ENCODE data around the gene KRT77. TPM values are rescaled to one million over a fixed set of nuclear protein-coding genes. Genes with fewer than 3 reads are reported as not detected.
"Not testable (repeated sequence)": the region's sequence is repeated elsewhere in the genome, so short reads cannot be mapped to it uniquely, and the experiment has no call there.

The KRT77 gene
- total RNA-seq, 1 donor from 2014 or later, result 0.10 TPM

DNA sequence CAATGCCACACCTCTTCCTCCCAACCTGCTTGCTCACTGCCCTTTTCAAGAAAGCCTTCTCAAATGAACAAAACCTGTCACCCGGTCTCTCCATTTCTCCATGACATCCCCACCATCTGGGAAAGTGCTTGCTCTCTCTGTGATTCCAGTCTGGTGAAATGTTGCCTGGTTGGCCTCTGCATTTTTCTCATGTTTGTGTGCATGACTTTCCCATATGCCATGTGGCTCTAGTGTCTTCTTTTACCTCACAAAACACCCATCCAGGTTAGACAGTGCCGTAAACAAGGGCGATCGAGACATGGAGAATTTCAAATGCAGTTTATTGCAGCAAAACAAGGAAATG, 28.9 kb downstream of the KRT77 start:
- no peak for DNase-seq

GRCh38 chr12:52673713-52674432, 29.5 kb downstream of the KRT77 start:
- DNase-seq, result no peak

- DNase-seq, result no peak
Observed at GRCh38 chr12:52673217-52673616, 30.1 kb downstream of the KRT77 start.

- no peak for DNase-seq
Observed at GRCh38 chr12:52672321-52672933, 30.9 kb downstream of the KRT77 start.

GRCh38 chr12:52670961-52671360, 32.4 kb downstream of the KRT77 start:
- DNase-seq, result no peak

- no peak for DNase-seq
Observed at GRCh38 chr12:52670506-52670905, 32.8 kb downstream of the KRT77 start.

- not testable (repeated sequence) for DNase-seq
Observed at GRCh38 chr12:52669941-52670340, 33.4 kb downstream of the KRT77 start.

DNA sequence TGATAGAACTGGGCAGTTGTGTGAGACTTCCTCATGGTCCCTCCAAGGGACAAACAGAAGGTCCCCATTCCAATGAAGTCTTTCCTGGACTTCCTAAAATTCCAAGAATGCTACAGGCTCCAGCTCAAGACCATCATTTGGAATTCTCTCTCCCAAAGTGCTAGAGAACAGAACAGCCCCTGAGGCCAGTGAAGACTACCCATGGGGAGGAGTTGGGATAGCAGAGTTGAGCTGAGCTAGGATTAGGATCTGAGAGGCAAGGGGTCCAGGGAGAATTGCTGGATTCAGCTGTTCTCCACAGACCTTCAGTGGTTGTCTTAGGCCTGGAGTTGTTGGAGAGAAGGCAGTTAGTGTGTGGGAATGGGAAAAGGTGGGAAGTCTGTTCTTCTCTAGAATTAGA, 33.9 kb downstream of the KRT77 start:
- no peak for DNase-seq

DNA sequence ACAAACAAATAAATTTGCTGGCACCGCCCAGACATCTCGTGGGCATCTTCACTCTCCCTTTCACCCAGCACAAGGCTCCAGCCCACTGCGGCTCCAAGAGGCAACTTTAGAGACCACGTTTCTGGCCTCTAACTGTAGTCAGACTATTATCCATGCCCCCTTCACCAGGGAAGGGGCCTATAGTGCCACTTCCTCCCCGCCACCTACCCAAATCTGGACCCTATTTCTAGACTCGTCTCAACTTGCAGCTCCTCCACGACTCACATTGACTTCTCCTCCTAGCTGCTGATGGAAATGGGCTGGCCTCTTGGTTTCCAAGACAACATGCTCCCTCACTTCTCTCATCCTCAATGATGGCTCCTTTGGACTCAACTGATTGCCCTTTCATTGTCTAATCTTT, 35.4 kb downstream of the KRT77 start:
- DNase-seq, result no peak

DNA sequence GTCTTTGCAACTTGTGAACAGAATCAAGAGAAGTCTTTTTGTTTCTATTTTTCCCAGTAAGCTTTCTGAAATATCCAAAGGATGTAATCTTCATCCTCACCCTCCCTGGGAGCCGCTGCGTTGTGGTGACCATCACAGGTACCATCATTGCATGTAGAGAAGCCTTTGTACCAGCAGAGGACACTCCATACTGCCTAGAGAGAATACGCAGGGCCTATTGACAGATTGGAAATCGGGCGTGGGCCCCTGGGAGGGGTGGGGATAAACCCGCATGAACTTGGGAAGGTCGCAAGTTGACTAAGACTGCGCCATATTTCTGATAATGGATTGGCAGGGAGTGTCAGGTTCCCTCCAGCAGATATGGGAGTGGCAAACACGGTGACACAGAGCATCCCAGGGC, 35.8 kb downstream of the KRT77 start:
- no peak for DNase-seq

GRCh38 chr12:52666471-52666870, 36.9 kb downstream of the KRT77 start:
- no peak for DNase-seq

- no peak for DNase-seq
Observed at GRCh38 chr12:52663420-52663819, 39.9 kb downstream of the KRT77 start.

DNA sequence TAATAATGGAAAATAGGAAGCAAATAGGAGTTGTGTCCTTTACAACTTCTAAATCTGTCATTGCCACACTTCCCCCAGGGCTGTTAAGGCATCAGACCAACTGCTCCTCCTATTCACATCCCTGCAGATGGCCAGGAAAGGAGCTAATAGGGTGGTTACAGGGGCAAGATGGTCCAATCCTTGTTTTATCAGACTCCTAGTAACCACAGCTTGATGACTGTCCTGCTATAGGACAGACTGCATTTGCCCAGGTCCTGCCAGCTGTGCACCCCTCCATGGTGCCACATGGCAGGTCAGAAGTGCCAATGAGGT, 40.5 kb downstream of the KRT77 start:
- DNase-seq, result no peak

DNA sequence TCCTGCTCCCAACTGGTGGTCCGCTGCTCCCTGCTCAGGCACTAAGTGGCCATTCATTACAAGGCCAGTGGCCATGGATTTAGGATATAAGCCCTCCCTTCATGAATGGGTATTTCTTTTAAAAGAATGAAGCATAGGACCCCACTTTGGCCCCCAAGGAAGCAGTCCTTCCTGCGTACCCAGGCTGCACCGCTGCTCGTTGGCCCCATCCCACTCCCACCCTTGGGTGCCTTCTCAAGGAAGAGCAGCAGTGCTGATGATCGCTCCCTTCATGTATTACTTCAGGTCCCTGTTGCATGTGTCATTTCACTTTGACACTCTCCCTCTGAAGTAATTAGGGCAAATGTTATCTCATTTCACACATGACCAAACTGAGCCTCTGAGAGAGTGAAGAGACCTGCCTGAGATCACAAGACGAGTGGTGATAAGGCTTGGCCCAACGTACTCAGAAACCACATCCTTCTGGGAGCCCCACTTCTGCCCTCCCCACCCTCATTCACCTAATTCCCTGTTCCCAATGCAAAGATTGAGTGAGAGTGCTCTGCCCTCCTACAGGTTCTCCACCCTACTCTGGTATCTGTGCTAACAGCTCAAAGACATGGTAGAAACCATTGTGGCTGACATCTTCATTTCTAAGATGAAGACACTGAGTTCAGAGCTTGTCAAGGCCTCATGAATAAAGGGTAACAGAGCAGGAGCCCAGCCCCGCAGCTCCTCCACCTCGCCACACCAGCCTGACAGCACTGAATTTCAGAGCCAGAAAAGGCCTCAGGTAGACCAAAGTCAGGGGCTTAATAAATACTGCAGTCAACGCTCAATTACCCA, 41.0 kb downstream of the KRT77 start:
- no peak for DNase-seq

DNA sequence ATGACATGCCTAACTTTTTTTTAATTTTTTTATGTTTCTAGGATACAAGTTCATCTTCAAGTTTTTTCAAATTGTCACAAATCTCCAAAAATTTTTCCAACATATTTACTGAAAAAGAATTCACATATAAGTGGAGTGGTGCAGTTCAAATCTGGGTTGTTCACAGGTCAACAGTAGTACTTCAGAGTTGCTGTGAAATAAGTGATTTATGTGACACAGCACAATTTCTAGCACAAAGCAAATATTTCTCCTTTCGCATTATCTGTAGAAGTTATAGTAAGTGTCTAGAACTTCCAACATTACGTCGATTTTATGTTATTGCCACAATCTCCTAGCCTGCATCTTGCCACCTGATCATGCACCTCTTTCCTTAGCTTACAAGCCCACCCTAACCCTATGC, 41.7 kb downstream of the KRT77 start:
- DNase-seq, result no peak

DNA sequence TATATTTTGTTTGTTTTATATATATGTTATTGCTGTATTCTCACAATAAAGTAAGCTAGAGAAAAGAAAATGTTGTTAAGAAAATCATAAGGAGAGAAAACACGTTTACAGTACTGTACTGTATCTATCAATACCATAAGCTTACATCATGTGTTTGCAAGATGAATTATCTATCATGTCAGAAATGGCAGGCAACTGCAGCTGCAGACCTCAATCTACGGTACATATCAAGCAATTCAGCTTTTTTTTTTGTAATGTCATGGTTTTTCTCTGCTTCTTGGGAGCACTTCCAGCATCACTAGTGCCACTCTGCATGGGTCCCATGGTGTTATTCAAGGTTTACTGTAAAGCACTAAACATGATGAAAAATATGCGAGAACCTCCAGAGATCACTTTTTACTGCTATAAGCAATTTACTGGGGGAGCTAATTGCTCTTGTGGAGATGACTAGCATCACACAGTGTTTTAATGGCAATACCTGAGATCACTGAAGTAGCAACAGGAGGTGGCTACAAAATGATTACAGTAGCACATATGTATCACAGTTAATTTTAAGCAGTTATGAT, 42.3 kb downstream of the KRT77 start:
- DNase-seq, result no peak

GRCh38 chr12:52659951-52660350, 43.4 kb downstream of the KRT77 start:
- no peak for DNase-seq

GRCh38 chr12:52659395-52659794, 43.9 kb downstream of the KRT77 start:
- DNase-seq, result no peak

DNA sequence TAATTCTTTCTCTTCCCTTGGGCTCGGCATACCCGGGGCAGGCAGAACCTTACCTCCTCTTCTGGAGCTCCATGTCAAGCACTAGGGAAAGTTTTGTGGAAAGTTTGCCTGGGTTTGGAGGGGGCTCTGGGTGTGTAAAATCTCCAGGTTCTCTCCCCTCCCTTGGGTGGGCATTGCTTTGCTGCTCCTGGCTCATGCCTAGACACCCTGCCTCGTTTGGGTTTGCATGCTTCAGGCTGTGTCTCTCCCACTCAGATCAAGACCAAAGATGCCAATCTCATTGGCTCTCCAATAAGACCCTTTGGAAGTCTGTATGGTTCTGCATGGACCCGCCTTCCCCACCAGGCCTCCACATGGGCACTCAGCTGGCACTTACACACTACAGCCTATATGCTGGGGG, 45.1 kb downstream of the KRT77 start:
- DNase-seq, result no peak

- no peak for DNase-seq
Observed at GRCh38 chr12:52657250-52657902, 45.9 kb downstream of the KRT77 start.

- DNase-seq, result no peak
Observed at GRCh38 chr12:52656616-52657015, 46.7 kb downstream of the KRT77 start.

GRCh38 chr12:52655720-52656124, 47.6 kb downstream of the KRT77 start:
- DNase-seq, result no peak

DNA sequence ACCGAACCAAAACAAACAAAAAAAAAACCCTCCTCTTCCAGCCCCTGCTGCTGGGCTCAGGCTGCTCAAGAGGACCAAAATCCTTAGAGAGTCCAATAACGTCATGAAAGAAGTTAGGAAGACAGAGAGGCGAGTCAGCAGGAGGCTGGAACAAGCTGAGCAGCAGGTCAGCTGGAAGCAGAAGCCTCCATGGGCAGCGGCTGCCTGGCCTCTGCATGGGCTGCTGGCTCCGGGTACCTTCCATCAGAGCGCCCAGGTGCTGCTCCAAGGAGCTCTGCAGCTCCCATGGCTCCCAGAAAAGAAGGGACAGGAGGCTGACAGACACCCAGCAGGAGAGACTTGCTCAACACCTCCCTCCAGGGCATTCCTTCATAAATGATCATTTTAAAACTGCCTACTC, 48.1 kb downstream of the KRT77 start:
- DNase-seq, result no peak
